Activated naive CD4-positive, alpha-beta T cell treated with anti-CD3 and anti-CD28 coated beads, Interleukin-2, amount 50 U/mL, for 16 hours (primary cell): ENCODE results near the gene CADPS2.

ENCODE experiments used
- DNase-seq: peaks from one replicate; pipeline ENCODE4 v3.0.0-alpha.2; 2020

Gene CADPS2

DNA sequence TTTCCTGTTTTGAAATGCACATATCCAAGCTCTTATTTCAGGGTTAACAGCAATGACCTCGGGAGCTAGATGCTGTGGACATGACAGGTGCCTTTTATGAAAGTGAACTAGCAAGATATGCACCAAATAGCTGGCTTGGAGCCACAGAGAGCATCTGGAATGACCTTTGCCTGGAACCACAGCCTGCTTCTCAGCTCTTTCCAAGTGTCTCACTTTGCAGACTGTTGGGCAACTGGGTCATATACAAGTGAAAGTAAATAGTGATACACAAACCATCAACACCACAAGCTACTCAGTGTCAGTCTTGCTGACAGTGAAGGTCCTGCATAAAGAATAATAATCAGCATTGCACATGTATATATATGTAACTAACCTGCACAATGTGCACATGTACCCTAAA is 370.9 kb downstream of the CADPS2 start:
- DNase-seq = no peak

GRCh38 chr7:122511268-122511667 is 375.0 kb downstream of the CADPS2 start:
- DNase-seq = no peak

DNA sequence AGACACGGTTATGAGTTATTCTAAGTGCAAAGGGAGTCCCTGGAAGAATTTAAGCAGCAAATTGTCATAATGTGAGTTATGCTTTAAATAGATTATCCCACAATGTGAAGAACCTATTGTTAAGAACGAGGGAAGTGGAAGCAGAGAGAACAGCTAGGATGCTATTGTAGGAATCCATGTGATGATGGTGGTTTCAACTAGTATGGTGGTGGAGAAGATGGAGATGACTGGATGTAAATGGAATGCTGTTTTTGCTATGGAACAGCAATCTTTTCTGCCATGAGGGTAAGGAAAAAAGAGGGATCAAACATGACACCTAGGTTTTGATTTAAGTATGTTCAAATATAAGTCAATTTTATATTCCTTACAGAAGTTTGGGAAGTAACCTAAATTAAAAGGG is 378.7 kb downstream of the CADPS2 start:
- no peak for DNase-seq

- DNase-seq = no peak
Measured at GRCh38 chr7:122492007-122492406, 394.3 kb downstream of the CADPS2 start.

- no peak for DNase-seq
Measured at GRCh38 chr7:122488241-122488640, 398.0 kb downstream of the CADPS2 start.

GRCh38 chr7:122487131-122487530 is 399.1 kb downstream of the CADPS2 start:
- DNase-seq = no peak

GRCh38 chr7:122485856-122486255 is 400.4 kb downstream of the CADPS2 start:
- no peak for DNase-seq

DNA sequence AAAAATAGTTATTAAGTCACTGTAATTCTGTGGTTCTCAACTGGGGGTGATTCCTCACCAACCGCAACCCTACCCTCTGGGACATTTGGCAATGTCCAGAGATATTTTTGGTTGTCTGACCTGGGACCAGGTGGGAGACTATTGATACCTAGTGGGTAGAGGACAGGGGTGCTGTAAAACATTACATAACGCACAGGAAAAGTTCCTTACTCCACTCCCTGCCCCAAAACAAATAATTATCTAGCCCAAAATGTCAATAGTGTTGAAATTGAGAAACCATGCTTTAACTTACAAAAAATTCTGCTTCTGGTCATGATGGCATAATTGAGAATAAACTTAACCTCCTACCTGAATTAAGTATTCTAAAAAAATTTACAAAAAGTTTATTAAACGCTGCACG is 404.0 kb downstream of the CADPS2 start:
- DNase-seq = no peak

GRCh38 chr7:122470859-122471258 is 415.4 kb downstream of the CADPS2 start:
- no peak for DNase-seq

DNA sequence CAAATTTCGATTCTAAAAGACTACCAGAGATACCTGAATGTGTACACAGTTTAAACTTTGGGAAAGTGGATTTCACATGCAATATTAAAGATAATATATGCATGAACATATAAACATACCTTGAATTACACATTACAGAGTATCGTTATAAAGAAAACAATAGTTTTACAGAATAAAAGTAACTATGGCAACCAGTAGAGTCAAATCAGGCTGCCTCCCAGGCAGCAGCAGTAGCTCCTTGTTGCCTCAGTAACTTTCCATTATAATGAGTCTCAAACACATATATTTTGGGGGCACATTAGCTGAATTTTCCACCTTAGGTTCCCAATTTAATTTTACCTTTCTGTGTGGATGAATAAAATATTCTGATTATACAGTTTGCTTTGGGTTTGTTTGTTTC is 417.3 kb downstream of the CADPS2 start:
- DNase-seq = no peak

- DNase-seq = no peak
Measured at GRCh38 chr7:122467661-122468449, 418.4 kb downstream of the CADPS2 start.

GRCh38 chr7:122465296-122465695 is 421.0 kb downstream of the CADPS2 start:
- DNase-seq = no peak

GRCh38 chr7:122463631-122464030 is 422.6 kb downstream of the CADPS2 start:
- DNase-seq = no peak

GRCh38 chr7:122460936-122461335 is 425.3 kb downstream of the CADPS2 start:
- DNase-seq = no peak

DNA sequence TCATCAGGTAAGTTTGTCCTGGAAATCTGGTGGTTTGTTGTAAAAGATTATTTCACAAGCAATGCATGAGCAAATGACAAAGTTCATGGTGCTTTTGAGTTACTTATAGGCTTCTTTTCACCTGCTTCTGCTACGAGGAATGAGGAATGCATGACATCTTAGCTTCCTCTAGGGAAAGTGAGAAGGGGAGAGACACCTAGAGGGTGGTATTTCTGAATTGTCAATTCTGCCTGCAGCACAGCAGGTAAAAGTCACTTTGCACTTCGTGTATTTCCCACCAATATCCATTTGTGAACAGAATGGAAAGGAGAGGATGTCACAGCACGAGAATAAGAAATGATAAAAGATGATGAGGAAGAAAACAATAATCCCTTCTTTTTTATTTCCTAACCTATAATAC is 428.3 kb downstream of the CADPS2 start:
- DNase-seq = no peak

DNA sequence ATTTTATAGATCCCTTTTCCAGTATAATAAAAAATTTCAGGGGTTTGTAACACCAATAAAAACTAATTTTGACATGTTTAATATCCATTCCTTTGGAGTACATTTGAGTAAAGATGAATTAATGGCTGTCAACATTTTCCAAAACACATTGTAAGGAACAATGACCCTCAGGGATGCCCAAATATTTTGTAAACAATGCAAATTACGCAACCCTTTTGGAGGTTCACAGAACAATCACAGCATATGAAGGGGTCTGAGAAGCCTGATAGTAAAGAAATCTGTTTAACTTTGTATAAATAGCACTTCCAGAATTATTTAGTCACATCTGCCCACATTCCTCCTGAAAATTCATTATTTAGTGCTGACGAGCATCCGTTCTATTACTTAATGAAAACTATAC is 428.9 kb downstream of the CADPS2 start:
- no peak for DNase-seq

DNA sequence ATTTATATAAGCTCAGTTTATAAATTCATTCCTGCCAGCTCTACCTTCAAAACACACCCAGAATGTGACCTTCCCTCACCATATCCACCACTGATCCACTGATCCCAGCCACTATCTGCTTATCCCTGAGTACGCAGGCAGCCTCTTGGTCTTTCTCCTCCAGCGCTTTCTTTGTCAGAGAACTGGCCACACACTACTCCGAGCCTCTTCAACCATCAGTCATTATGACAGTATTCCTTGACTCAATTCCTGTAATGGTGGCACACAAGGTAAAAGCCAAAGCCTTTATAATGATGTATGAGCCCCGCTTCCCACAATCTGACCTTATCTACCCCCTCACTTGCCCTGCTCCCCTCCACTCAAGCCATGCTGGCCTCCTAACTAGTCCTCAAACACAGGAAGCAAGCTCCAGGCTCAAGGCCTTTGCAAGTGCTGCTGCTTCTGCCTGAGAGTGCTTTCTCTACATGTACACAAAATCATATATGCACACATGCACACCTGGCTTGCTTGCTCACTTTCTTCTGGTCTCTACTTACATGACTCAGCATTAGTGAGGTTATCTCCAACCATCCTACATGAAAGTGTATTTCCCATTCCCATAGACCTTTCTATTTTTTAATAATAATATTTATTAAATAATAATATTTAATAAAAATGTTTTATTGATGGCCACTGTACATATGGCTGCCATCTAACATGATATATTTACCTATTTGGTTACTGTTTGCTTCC is 431.3 kb downstream of the CADPS2 start:
- no peak for DNase-seq

- no peak for DNase-seq
Measured at GRCh38 chr7:122453432-122453831, 432.8 kb downstream of the CADPS2 start.

- no peak for DNase-seq
Measured at GRCh38 chr7:122448893-122449589, 437.2 kb downstream of the CADPS2 start.

DNA sequence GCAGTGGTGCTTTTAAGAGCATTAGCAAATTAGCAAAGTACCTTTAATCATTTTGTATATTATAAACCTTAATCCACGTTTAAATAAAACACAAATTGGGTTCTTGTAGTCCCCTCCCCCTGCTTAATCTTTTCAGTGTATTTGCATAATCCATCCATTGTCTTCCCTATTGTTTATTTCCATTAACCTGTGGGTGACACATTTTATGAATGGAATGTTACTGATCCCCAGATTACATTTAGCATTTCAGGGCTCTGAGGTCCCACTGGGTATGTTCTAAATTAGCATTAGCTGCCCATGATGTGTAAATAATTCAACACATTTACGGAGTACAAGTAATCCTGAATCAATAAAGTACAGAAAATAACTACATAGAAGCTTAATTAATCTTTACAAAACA is 443.3 kb downstream of the CADPS2 start:
- DNase-seq = no peak

GRCh38 chr7:122438492-122438891 is 447.8 kb downstream of the CADPS2 start:
- no peak for DNase-seq

DNA sequence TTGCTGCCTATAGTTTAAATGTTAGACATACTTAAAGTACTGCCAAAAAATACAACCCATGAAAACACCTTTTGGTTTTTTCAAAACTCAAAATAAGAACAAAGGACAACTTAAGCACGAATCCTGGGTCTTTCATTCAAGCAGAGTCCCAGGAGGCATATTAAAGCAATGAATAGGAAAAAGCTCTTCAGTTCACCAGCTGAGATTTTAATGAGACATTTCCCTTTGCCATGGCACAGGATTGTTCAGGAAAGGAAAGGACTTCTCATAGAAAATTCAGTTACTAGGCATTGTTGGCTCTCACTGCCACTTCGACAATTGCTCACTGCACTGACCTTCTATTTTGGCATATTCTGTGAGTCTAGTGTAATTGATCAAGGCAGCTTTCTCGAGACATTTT is 448.3 kb downstream of the CADPS2 start:
- no peak for DNase-seq

DNA sequence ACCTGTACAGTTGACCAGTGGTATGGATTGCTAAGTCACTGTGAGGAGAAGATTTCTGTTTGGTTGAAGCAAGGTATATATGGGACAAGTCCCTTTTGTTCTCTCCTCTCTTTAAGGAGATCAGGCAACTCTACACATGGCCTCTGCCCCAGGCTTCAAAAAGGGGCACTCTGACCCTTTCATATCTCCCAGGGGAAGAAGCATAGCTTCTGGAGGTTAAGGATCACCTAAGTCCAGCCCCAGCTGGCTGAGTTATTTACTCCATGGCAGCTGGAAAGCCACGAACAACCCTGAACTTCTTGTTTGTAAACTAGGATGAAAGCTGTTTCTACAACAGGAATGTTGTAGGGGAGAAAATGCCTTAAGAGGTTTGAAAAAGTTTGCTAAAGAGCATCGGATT is 452.5 kb downstream of the CADPS2 start:
- no peak for DNase-seq

- DNase-seq = no peak
Measured at GRCh38 chr7:122430710-122431109, 455.6 kb downstream of the CADPS2 start.
